IPS-18a (cell line): ENCODE data around the gene FRMPD4.
"Not testable (repeated sequence)": the region's sequence is repeated elsewhere in the genome, so short reads cannot be mapped to it uniquely, and the experiment has no call there.

Source experiments
- H3K27ac ChIP-seq: one replicate; pipeline ENCODE4 v1.5.1; 2013; ENCODE audit warnings: low read length
- H3K27me3 ChIP-seq: one replicate; pipeline ENCODE4 v1.6.1; 2013; ENCODE audit warnings: mild to moderate bottlenecking, low read length; ENCODE audit not compliant: control insufficient read depth, insufficient read depth
- H3K36me3 ChIP-seq: one replicate; pipeline ENCODE4 v1.6.1; 2013; ENCODE audit warnings: low read depth, low read length; ENCODE audit not compliant: control insufficient read depth
- H3K4me1 ChIP-seq: one replicate; pipeline ENCODE4 v1.6.1; 2013; ENCODE audit warnings: low read depth, low read length; ENCODE audit not compliant: control insufficient read depth
- H3K4me3 ChIP-seq: one replicate; pipeline ENCODE4 v1.5.1; 2013; ENCODE audit warnings: low read length
- H3K9ac ChIP-seq: one replicate; pipeline ENCODE4 v1.6.1; 2013; ENCODE audit warnings: mild to moderate bottlenecking, low read length, moderate library complexity
- H3K9me3 ChIP-seq: one replicate; pipeline ENCODE4 v1.6.1; 2013; ENCODE audit warnings: low read depth, low read length; ENCODE audit not compliant: control insufficient read depth

The FRMPD4 gene

DNA sequence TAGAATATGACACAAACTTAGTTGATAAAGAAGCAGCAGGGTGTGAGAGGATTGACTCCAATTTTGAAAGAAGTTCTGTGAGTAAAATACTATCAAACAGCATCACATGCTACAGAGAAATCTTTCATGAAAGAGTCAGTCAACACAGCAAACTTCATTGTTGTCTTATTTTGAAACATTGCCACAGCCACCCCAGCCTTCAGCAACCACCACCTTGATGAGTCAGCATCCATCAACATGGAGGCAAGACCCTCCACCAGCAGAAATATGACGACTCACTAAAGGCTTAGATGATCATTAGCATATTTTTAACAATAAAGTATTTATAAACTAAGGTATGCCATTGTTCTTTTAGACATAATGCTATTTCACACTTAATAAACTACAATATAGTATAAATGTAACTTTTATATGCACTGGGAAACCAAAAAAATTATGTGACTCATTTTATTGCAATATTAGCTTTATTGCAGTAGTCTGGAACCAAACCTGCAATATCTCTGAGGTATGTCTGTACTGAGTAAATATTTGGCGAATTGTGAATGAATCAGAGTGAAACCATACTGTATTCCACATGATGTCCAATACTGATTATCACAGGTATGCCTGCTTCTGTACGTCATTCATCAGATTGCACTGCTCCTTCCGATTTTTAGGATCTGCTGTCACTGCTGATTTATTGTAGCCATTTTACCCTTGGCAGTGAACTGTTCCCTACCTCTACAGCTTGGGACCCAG is 11.6 kb downstream of the FRMPD4 start:
- no peaks in the 10 kb centered on the region for H3K36me3 ChIP-seq
- H3K4me3 ChIP-seq = no peak overlapping the region
- H3K27me3 ChIP-seq = no peaks in the 10 kb centered on the region
- no peaks in the 10 kb centered on the region for H3K9me3 ChIP-seq
- H3K9ac ChIP-seq = no peak overlapping the region
- H3K27ac ChIP-seq = no peak overlapping the region
- H3K4me1 ChIP-seq = no peaks in the 10 kb centered on the region

DNA sequence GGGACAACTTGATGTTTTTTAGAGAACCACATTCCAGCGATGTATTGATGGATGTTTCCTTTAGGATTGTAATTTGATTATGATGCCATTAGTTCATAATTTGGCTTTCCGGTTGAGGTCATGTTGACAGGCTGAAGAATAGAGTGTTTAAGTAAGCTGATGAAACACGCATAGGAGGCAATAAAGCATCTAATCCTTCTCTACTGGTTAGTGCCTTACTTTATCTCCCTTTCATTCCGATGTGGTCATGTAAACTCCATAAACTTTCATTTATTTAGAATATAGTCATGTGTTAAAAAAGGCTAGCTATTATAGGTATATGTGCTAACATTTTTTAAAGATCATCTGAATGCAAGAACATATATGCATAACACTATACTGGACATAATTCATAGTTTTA is 15.0 kb downstream of the FRMPD4 start:
- Histone ChIP-seq H3K9me3 (no peaks in the 10 kb centered on the region), H3K4me1 (no peaks in the 10 kb centered on the region), H3K27ac (no peak overlapping the region), H3K27me3 (no peaks in the 10 kb centered on the region), H3K36me3 (no peaks in the 10 kb centered on the region), H3K4me3 (no peak overlapping the region), H3K9ac (no peak overlapping the region)

DNA sequence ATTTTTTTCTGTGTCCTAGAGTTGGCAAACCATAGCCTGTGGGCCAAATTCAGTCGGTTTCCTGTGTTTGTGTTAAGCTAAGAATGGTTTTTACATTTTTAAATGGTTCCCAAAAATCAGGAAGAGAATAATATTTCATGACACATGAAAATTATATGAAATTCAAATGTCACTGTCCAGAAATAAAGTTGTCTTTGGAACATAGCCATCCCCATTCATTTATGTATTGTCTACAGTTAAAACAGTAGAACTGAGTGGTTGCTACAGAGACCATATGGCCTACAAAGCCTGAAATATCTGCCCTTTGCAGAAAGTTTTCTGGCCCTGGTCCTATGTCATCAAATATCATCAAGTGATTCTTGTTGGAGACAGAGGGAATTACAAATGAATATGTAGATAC is 15.5 kb downstream of the FRMPD4 start:
- no peaks in the 10 kb centered on the region for H3K36me3 ChIP-seq
- no peaks in the 10 kb centered on the region for H3K9me3 ChIP-seq
- H3K27ac ChIP-seq = no peak overlapping the region
- no peaks in the 10 kb centered on the region for H3K4me1 ChIP-seq
- H3K27me3 ChIP-seq = no peaks in the 10 kb centered on the region
- no peak overlapping the region for H3K4me3 ChIP-seq
- no peak overlapping the region for H3K9ac ChIP-seq

DNA sequence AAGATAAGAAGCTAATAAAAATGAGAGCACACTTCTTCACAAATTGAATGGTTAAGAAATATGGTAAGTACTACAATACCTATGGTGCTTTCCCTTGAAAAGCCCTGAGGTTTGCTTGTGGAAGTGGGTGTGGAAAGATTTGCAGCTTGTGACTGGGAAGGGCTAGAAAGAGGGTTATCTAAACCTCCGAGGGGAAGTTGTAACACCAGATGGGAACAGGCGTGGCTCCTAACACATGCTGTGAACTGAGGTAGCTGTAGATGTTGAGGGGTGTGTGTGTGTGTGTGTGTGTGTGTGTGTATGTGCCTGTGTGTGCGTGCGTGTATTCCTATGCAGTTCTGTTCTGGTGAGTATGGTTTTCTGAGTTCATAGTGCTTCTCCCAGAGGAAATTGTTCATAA is 21.5 kb downstream of the FRMPD4 start:
- no peak overlapping the region for H3K9ac ChIP-seq
- H3K9me3 ChIP-seq = no peaks in the 10 kb centered on the region
- peaks cover 4% of the 10 kb centered on the region for H3K4me1 ChIP-seq
- H3K27ac ChIP-seq = no peak overlapping the region
- no peaks in the 10 kb centered on the region for H3K27me3 ChIP-seq
- H3K36me3 ChIP-seq = no peaks in the 10 kb centered on the region
- H3K4me3 ChIP-seq = no peak overlapping the region

DNA sequence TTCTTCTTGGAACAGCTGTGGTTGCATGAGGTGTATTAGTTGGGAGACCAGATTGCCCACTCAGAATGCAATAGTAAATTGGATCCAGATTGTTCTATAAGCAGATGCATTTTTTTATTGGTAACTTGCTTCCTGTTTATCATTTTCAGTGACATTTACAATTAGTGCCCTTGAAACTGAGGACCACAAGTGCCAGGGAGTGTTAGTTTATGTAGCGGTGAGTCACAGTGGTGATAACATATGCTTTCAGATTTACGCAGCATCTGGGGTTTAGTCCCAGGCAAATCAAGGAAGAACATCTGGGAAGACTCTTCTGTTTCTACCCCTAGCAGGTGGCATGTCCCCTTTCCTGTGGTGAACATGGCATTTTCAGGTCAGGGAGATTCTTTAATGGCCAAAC is 24.1 kb downstream of the FRMPD4 start:
- Histone ChIP-seq H3K27me3 (no peaks in the 10 kb centered on the region), H3K9me3 (no peaks in the 10 kb centered on the region), H3K9ac (no peak overlapping the region), H3K4me3 (no peak overlapping the region), H3K36me3 (no peaks in the 10 kb centered on the region), H3K4me1 (peaks cover 4% of the 10 kb centered on the region), H3K27ac (no peak overlapping the region)

DNA sequence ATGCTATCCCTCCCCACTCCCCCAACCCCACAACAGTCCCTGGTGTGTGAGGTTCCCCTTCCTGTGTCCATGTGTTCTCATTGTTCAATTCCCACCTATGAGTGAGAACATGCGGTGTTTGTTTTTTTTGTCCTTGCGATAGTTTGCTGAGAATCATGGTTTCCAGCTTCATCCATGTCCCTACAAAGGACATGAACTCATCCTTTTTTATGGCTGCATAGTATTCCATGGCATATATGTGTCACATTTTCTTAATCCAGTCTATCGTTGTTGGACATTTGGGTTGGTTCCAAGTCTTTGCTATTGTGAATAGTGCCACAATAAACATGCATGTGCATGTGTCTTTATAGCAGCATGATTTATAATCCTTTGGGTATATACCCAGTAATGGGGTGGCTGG is 25.9 kb downstream of the FRMPD4 start:
- not testable (repeated sequence) for H3K27me3 ChIP-seq, H3K9me3 ChIP-seq, H3K9ac ChIP-seq, H3K36me3 ChIP-seq, H3K27ac ChIP-seq, H3K4me3 ChIP-seq, H3K4me1 ChIP-seq

DNA sequence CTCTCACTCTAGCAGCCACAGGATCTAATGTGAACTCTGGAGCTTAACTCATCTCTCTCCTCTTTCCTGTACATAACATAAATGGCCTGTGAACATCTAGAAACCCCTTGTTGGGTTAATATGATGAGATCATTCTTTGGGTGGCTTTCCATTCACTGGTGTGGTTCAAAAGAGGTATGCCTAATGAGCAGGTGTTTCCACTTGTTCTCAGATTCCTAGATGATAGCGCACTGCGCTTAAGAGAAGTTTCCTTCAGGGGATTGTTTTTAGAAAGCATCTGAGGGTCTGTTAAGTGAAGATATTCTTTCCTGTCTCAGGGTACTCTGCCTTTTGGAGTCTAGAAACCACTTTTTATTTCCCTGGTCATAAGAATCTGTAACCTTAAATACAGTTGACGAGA is 32.5 kb downstream of the FRMPD4 start:
- Histone ChIP-seq H3K9me3 (no peaks in the 10 kb centered on the region), H3K9ac (no peak overlapping the region), H3K4me1 (peaks cover 9% of the 10 kb centered on the region), H3K4me3 (no peak overlapping the region), H3K27me3 (no peaks in the 10 kb centered on the region), H3K36me3 (no peaks in the 10 kb centered on the region), H3K27ac (no peak overlapping the region)

DNA sequence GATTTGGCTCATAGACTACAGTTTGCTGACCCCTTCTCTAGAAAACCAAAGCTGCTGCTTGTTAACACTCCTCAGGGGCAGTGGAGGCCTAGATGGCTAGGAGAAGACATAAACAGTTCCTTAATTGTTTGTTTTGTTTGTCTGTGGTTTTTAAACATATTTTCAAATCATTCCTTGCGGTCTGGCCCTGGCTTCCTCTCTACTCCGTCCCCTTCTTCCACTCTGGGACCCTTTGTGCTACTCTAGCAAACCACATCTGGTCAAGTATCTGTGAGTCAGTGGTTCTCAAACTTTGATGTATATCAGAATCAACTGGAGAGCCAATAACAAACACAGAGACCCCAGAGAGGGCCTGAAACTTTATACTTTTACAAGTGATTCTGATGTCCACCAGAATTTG is 36.1 kb downstream of the FRMPD4 start:
- H3K4me1 ChIP-seq = peaks cover 9% of the 10 kb centered on the region
- H3K36me3 ChIP-seq = no peaks in the 10 kb centered on the region
- no peak overlapping the region for H3K27ac ChIP-seq
- H3K9ac ChIP-seq = no peak overlapping the region
- H3K9me3 ChIP-seq = no peaks in the 10 kb centered on the region
- no peak overlapping the region for H3K4me3 ChIP-seq
- no peaks in the 10 kb centered on the region for H3K27me3 ChIP-seq

DNA sequence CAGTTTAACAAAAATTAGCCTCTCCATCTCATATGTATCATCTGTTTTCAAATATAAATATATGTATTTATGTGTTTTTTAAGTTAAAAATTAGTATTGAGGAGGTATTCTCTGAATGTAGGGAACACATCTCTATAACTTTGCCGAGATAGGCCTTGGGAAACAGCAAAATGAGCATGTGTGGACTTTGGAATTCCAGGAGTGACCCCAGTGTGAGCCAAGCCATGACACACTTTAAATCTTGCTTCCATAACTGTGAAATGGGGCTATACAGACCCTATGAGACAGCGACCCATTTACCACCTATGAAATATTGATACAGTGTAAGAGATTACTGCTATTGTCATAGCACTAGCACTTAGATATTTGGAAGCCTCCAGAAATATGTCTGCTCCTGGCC is 58.8 kb downstream of the FRMPD4 start:
- no peak overlapping the region for H3K4me3 ChIP-seq
- no peaks in the 10 kb centered on the region for H3K27me3 ChIP-seq
- H3K9me3 ChIP-seq = no peaks in the 10 kb centered on the region
- no peak overlapping the region for H3K27ac ChIP-seq
- peaks cover 6% of the 10 kb centered on the region for H3K4me1 ChIP-seq
- H3K36me3 ChIP-seq = no peaks in the 10 kb centered on the region
- no peak overlapping the region for H3K9ac ChIP-seq

DNA sequence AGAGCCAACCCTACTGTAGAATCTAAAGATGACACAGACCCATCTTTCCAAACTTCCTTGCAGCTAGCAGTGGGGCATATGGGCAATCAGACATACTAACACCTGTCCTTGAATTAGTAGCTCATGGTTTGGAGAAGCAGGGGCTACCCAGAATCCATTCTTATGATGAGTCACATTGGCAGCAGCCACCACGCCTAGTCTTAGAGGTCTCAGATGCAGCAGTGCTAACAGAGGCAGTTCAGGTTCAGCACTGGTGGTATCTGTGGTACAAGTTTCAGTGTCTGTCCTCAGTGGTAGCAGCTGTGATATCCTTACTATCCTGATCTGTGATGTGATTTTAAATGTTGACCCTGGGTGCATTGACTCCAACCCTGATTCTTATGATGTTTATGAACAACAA is 68.1 kb downstream of the FRMPD4 start:
- H3K36me3 ChIP-seq = no peaks in the 10 kb centered on the region
- H3K27ac ChIP-seq = no peak overlapping the region
- H3K4me3 ChIP-seq = no peak overlapping the region
- no peaks in the 10 kb centered on the region for H3K27me3 ChIP-seq
- H3K9ac ChIP-seq = no peak overlapping the region
- H3K9me3 ChIP-seq = no peaks in the 10 kb centered on the region
- no peaks in the 10 kb centered on the region for H3K4me1 ChIP-seq

DNA sequence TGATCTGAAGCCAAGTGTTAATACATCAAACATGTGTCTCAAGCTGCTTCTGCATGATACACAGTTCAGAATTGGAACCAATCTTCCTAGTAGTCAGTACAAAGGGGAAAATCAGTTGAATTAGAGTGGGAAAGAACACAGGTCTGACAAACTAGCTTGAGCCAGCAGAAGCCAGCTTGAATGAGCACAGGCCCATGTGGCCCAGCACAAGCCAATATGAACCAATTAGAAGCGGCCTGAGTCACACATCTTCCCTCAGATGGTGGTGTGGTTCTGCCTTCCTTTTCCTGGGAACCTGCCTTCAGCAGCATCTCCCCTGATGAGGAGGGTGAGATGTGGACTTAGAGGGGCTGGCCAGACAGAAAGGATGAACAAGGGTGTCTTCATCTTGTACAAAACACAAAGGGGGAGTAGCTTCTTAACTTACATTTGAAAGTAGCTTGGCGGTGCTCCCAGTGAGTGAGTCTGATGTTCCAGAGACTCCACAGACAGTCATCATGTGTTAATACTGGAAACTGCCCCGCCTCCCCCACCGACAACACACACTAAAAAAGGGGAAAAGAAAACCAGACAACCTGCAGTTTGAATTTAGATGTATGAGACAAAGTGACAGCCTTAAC is 72.0 kb downstream of the FRMPD4 start:
- Histone ChIP-seq H3K4me3 (no peak overlapping the region), H3K9me3 (no peaks in the 10 kb centered on the region), H3K4me1 (no peaks in the 10 kb centered on the region), H3K27ac (no peak overlapping the region), H3K9ac (no peak overlapping the region), H3K36me3 (no peaks in the 10 kb centered on the region), H3K27me3 (no peaks in the 10 kb centered on the region)

DNA sequence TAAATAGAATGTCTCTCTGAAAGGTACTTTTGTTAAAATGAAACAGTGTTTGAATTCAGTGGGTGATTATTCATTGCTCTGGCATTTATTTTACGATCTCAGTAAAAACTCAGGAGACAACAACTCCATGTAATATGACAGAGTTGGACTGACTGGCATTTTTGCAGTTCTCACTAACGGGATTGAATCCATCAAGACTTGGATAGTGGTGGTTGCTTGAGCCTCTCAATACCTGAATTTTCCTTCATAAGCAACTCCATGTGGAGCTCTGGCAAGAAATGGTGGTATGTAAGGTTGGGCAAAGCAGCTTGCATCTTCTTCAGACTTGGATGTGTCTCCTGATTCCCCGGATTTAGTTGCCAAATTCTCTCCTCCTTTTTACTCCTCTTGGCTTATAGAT is 72.7 kb downstream of the FRMPD4 start:
- Histone ChIP-seq H3K9ac (no peak overlapping the region), H3K4me3 (no peak overlapping the region), H3K27ac (no peak overlapping the region)

More for the DNA sequence above, 72.7 kb downstream of the FRMPD4 start:
- Histone ChIP-seq H3K36me3 (no peaks in the 10 kb centered on the region), H3K4me1 (no peaks in the 10 kb centered on the region), H3K9me3 (no peaks in the 10 kb centered on the region), H3K27me3 (no peaks in the 10 kb centered on the region)
